Loucy (cell line): ENCODE measurements around the gene VAT1L.

Experiments
- CTCF ChIP-seq: fragments of 200-600 bp; sonication (generic); conservative IDR thresholded peaks from 2 replicates; pipeline ENCODE4 v1.5.1; 2014; ENCODE audit warnings: mild to moderate bottlenecking, antibody characterized with exemption, low read length
- EZH2phosphoT487 ChIP-seq: fragments of 200-600 bp; IDR thresholded peaks from 2 replicates; pipeline ENCODE4 v1.6.1; 2018; ENCODE audit warnings: antibody characterized with exemption, mild to moderate bottlenecking, moderate library complexity, borderline replicate concordance

DNA sequence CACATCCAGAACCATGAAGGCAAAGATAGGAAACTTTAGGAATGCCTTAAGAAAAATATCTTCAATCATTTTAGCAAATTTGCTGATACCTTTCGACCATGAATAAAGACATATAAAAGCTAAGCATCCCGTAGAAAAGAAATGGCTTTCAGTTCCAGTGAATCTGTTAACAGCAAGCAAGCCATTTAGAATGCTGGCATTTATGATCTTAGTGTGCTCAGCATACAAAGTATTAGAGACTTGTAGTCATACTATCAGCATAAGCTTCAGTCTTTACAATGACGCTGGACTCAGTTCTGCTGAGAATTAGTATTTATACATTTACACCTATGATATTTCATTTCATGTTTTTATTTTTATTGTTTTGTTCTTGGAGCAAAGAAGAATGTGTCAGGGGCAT lies 38.7 kb downstream of the VAT1L start:
- TF ChIP-seq CTCF (no peak), EZH2phosphoT487 (no peak)
